Thoracic aorta (tissue), 2 donors: ENCODE data around the gene STX12. TPM values are rescaled to one million over a fixed set of nuclear protein-coding genes. Genes with fewer than 3 reads are reported as not detected.
"Not testable (repeated sequence)": the region's sequence is repeated elsewhere in the genome, so short reads cannot be mapped to it uniquely, and the experiment has no call there.

Source experiments
- ATAC-seq: fragments of 150-250 bp; one replicate; pipeline ENCODE4 v1.8.0; 2017; ENCODE audit warnings: low read depth; ENCODE audit not compliant: insufficient number of reproducible peaks, low FRiP score
- DNase-seq: peaks from one replicate; pipeline ENCODE4 v3.0.0-alpha.2; 2020; ENCODE audit warnings: low spot score
- H3K27ac ChIP-seq, 2 donors: fragments of 200-600 bp; sonication (generic); 1 replicate in 1 of 2; 2 replicates in 1 of 2; pipeline ENCODE4 v1.5.1; 2016; ENCODE audit warnings: mild to moderate bottlenecking in 2 of 2, moderate library complexity in 2 of 2
- H3K27me3 ChIP-seq: fragments of 200-600 bp; sonication (generic); replicated peaks from 2 replicates; pipeline ENCODE4 v1.6.0; 2016; ENCODE audit warnings: mild to moderate bottlenecking; ENCODE audit not compliant: insufficient read depth
- H3K36me3 ChIP-seq: fragments of 200-600 bp; sonication (generic); one replicate; pipeline ENCODE4 v1.5.1; 2016
- H3K4me1 ChIP-seq, 2 donors: fragments of 200-600 bp; sonication (generic); 1 replicate in 1 of 2; 2 replicates in 1 of 2; pipeline versions ENCODE4 v1.5.1 to v1.6.0; 2016; ENCODE audit warnings: low read depth in 2 of 2, mild to moderate bottlenecking in 1 of 2; ENCODE audit not compliant: control insufficient read depth in 1 of 2
- H3K4me3 ChIP-seq: fragments of 200-600 bp; sonication (generic); 2 replicates; pipeline ENCODE4 v1.5.1; 2016; ENCODE audit warnings: mild to moderate bottlenecking
- H3K9me3 ChIP-seq: fragments of 200-600 bp; sonication (generic); 2 replicates; pipeline ENCODE4 v1.5.1; 2016
- CTCF ChIP-seq: fragments of 200-600 bp; sonication (generic); IDR thresholded peaks from one replicate; pipeline ENCODE4 v1.5.1; 2019; ENCODE audit warnings: antibody characterized with exemption
- total RNA-seq, 2 donors: library from RNA; depleted of rRNA; stranded (reverse); fragments of >200 nt; gene quantifications; one replicate each; pipeline versions ENCODE4 v1.1.0 to v1.2.3, GENCODE V29; 2016

The STX12 gene
- total RNA-seq, 2 donors from 2014 or later: 91.5 to 95.9 TPM

GRCh38 chr1:27774654-27775053 lies 1.6 kb downstream of the STX12 start:
- H3K4me1 ChIP-seq: peaks cover 26 to 38% of the 10 kb centered on the region in 2 donors
- H3K27me3 ChIP-seq: no peaks in the 10 kb centered on the region
- no peaks in the 10 kb centered on the region for H3K36me3 ChIP-seq
- ATAC-seq (no peak), DNase-seq (no peak)
- no peaks in the 10 kb centered on the region for H3K9me3 ChIP-seq
- TF ChIP-seq CTCF: no peak
- peak overlapping the region; percentile 96 for H3K4me3 ChIP-seq
- H3K27ac ChIP-seq: no peak overlapping the region

GRCh38 chr1:27775336-27775735 lies 2.3 kb downstream of the STX12 start:
- not testable (repeated sequence) for H3K27ac ChIP-seq, ATAC-seq, H3K4me3 ChIP-seq, H3K36me3 ChIP-seq, H3K9me3 ChIP-seq, H3K27me3 ChIP-seq, DNase-seq
- H3K4me1 ChIP-seq: peaks cover 29 to 38% of the 10 kb centered on the region in 2 donors

GRCh38 chr1:27776276-27776675 lies 3.3 kb downstream of the STX12 start:
- not testable (repeated sequence) for H3K4me3 ChIP-seq, ATAC-seq, DNase-seq, H3K27me3 ChIP-seq, H3K27ac ChIP-seq, H3K9me3 ChIP-seq, H3K36me3 ChIP-seq
- peaks cover 29 to 38% of the 10 kb centered on the region in 2 donors for H3K4me1 ChIP-seq

GRCh38 chr1:27778056-27778455 lies 5.0 kb downstream of the STX12 start:
- no peak for ATAC-seq
- Histone ChIP-seq H3K27me3 (no peaks in the 10 kb centered on the region), H3K4me3 (no peak overlapping the region), H3K36me3 (no peaks in the 10 kb centered on the region), H3K9me3 (no peaks in the 10 kb centered on the region), H3K4me1 (peaks cover 29 to 32% of the 10 kb centered on the region in 2 donors), H3K27ac (no peak overlapping the region)
- no peak for DNase-seq
- TF ChIP-seq CTCF: no peak

- no peak for DNase-seq
- peaks cover 26 to 28% of the 10 kb centered on the region in 2 donors for H3K4me1 ChIP-seq
- TF ChIP-seq CTCF: no peak
- no peaks in the 10 kb centered on the region for H3K36me3 ChIP-seq
- no peak overlapping the region for H3K27ac ChIP-seq
- no peak overlapping the region for H3K4me3 ChIP-seq
- H3K27me3 ChIP-seq: no peaks in the 10 kb centered on the region
- no peaks in the 10 kb centered on the region for H3K9me3 ChIP-seq
- no peak for ATAC-seq
Observed at GRCh38 chr1:27779122-27779521, 6.1 kb downstream of the STX12 start.

- DNase-seq (no peak), ATAC-seq (no peak)
- peaks cover 9 to 18% of the 10 kb centered on the region in 2 donors for H3K4me1 ChIP-seq
Observed at GRCh38 chr1:27782950-27783349, 9.9 kb downstream of the STX12 start.

More at GRCh38 chr1:27782950-27783349, 9.9 kb downstream of the STX12 start:
- no peaks in the 10 kb centered on the region for H3K36me3 ChIP-seq
- no peak overlapping the region for H3K27ac ChIP-seq
- TF ChIP-seq CTCF: no peak
- no peak overlapping the region for H3K4me3 ChIP-seq
- H3K9me3 ChIP-seq: no peaks in the 10 kb centered on the region
- H3K27me3 ChIP-seq: no peaks in the 10 kb centered on the region
